ENCODE results near the gene PLEKHF1. TPM values are rescaled to one million over a fixed set of nuclear protein-coding genes. Genes with fewer than 3 reads are reported as not detected.
"Not testable (repeated sequence)": the region's sequence is repeated elsewhere in the genome, so short reads cannot be mapped to it uniquely, and the experiment has no call there.

The PLEKHF1 gene
- total and polyA plus RNA-seq, 2 of the 8 experiments (the other 6 are each of a cell fraction or from before 2014, with no cell fraction given) = 11.1 to 18.4 TPM

- H3K56ac ChIP-seq (replicated peaks; ENCODE audit: insufficient read length, low read depth, low read length); H4K91ac ChIP-seq (replicated peaks; ENCODE audit: insufficient read length, low read length); H3K27me3 ChIP-seq (replicated peaks in 1 of 4; ENCODE audit: control insufficient read depth in 3 of 4, extremely low read depth in 1 of 4, insufficient read depth in 3 of 4, low read length in 3 of 4); H3K23me2 ChIP-seq (ENCODE audit: low read depth, low read length); H3K4me3 ChIP-seq (ENCODE audit: extremely low read depth in 1 of 4, insufficient read depth in 2 of 4, low read depth in 3 of 4, low read length in 4 of 4); H3K18ac ChIP-seq (ENCODE audit: extremely low read depth, low read length); POLR2A ChIA-PET (ENCODE audit: partially characterized antibody); H4K8ac ChIP-seq (ENCODE audit: extremely low read depth, insufficient read depth, low read length); H2AFZ ChIP-seq (ENCODE audit: low read length); H2BK12ac ChIP-seq (ENCODE audit: low read depth, low read length); H3K23ac ChIP-seq (ENCODE audit: insufficient read length); FAIRE-seq; H4K20me1 ChIP-seq (replicated peaks in 1 of 2; ENCODE audit: control insufficient read depth in 1 of 2, insufficient read depth in 2 of 2, low read length in 2 of 2); H2BK5ac ChIP-seq (ENCODE audit: low read depth, low read length); DNase-seq (ENCODE audit: low read depth in 1 of 2, low spot score in 2 of 2); H2AK5ac ChIP-seq (ENCODE audit: low read depth, low read length); H3K27ac ChIP-seq (ENCODE audit: low read depth, low read length); H2BK15ac ChIP-seq (ENCODE audit: low read length); H3K9me3 ChIP-seq (ENCODE audit: insufficient read depth in 2 of 2, low read depth in 1 of 2, low read length in 1 of 2); H3K4ac ChIP-seq (replicated peaks; ENCODE audit: insufficient read length, low read depth, low read length); H2BK120ac ChIP-seq (replicated peaks; ENCODE audit: low read depth, low read length); H2BK20ac ChIP-seq (ENCODE audit: low read length); H4K5ac ChIP-seq (ENCODE audit: insufficient read length, low read depth, low read length); H3K4me2 ChIP-seq (ENCODE audit: insufficient read depth in 1 of 2, low read depth in 2 of 2, low read length in 2 of 2); H3K14ac ChIP-seq (ENCODE audit: insufficient read length); H3K9ac ChIP-seq (replicated peaks in 1 of 4; ENCODE audit: extremely low read depth in 1 of 4, low read depth in 3 of 4, low read length in 3 of 4): not testable (repeated sequence)
- WGBS, 2 experiments (ENCODE audit: extremely low coverage in 1 of 2, insufficient coverage in 1 of 2, insufficient read length in 1 of 2, insufficient replicate concordance in 2 of 2, low coverage in 1 of 2, low lambda C conversion rate in 2 of 2, missing lambda C conversion rate in 1 of 2) = 87% methylated on average over 6 of the region's 6 CpGs; no CpG with 5 or more reads in 1 of the 2 experiments
- Histone ChIP-seq H3K79me2 (ENCODE audit: control insufficient read depth in 1 of 2, insufficient read depth in 2 of 2, low read length in 2 of 2) (peaks cover 0 to 39% of the 10 kb centered on the region in 2 experiments; a peak in 1 of 4 replicates), H3K36me3 (ENCODE audit: control insufficient read depth in 2 of 4, insufficient read depth in 4 of 4, low read length in 3 of 4) (peaks cover 0 to 16% (median 3%) of the 10 kb centered on the region in 4 experiments; a peak in 5 of 8 replicates), H3K4me1 (replicated peaks in 1 of 4; ENCODE audit: control insufficient read depth in 3 of 4, insufficient read depth in 4 of 4, low read length in 3 of 4) (peaks cover 0 to 21% (median 18%) of the 10 kb centered on the region in 4 experiments; a peak in 6 of 7 replicates), H3K79me1 (ENCODE audit: low read depth, low read length) (peaks cover 21% of the 10 kb centered on the region)
- CTCF ChIA-PET (ENCODE audit: partially characterized antibody) = interaction anchor here (1.0 to 7.8 kb wide), 12 partner anchors 8 to 64 kb away, joined by 3 to 46 read pairs (median 5); no protein-coding TSS in a partner anchor
These were observed 5.7 kb downstream of the PLEKHF1 start for GRCh38 chr19:29671026-29671392.

All from H1 (cell line).